Endothelial cell of umbilical vein (primary cell): ENCODE data around the gene SCN4A. TPM values are rescaled to one million over a fixed set of nuclear protein-coding genes. Genes with fewer than 3 reads are reported as not detected.

Experiments used
- BruUV-seq: library from RNA; stranded (reverse); fragments of 400-500 nt; replicated peaks from 2 replicates; lab custom pipeline; 2021; lab: Mats Ljungman, UMichigan
- CTCF ChIA-PET: fragments of 300-600, 350-600 bp; sonication (Branson Sonifier 250); formaldehyde crosslinking; loops from one replicate; lab custom pipeline; 2021; ENCODE audit warnings: antibody characterized with exemption, inconsistent platforms; lab: Charles Lee
- POLR2A ChIA-PET: fragments of 300-600, 350-600 bp; sonication (Branson Sonifier 250); formaldehyde crosslinking; loops from one replicate; lab custom pipeline; 2021; ENCODE audit warnings: antibody characterized with exemption, inconsistent platforms; lab: Charles Lee
- DNase-seq: peaks from one replicate; pipeline ENCODE4 v3.0.0-alpha.2; 2011; ENCODE audit warnings: low read depth, low spot score
- FAIRE-seq: peaks from 2 replicates; lab custom pipeline; 2011; peaks lifted over from hg19 to GRCh38; lab: Jason Lieb, UNC
- H2AFZ ChIP-seq: 2 replicates; pipeline ENCODE4 v1.6.0; 2012; ENCODE audit warnings: low read depth, low read length, control low read depth, inconsistent platforms
- H3K27ac ChIP-seq: 2 replicates; pipeline ENCODE4 v1.5.1; 2011; ENCODE audit warnings: low read depth, mild to moderate bottlenecking, control low read depth, low read length, moderate library complexity; ENCODE audit not compliant: insufficient read depth
- H3K27me3 ChIP-seq, 2 experiments: 2 replicates each; pipeline versions ENCODE4 v1.6.0 to v1.6.1; 2011; ENCODE audit warnings: low read length in 2 of 2, mixed read lengths in 1 of 2; ENCODE audit not compliant: control insufficient read depth in 2 of 2, insufficient read depth in 2 of 2
- H3K36me3 ChIP-seq, 2 experiments: 2 replicates in 1 of 2; 3 replicates in 1 of 2; pipeline ENCODE4 v1.5.1; 2011; ENCODE audit warnings: low read length in 2 of 2, mild to moderate bottlenecking in 1 of 2, moderate library complexity in 1 of 2; ENCODE audit not compliant: control insufficient read depth in 2 of 2, insufficient read depth in 2 of 2; ENCODE audit errors: extremely low read depth in 1 of 2
- H3K4me1 ChIP-seq: 3 replicates; pipeline ENCODE4 v1.5.1; 2011; ENCODE audit warnings: mild to moderate bottlenecking, low read length; ENCODE audit not compliant: control insufficient read depth, insufficient read depth; ENCODE audit errors: extremely low read depth
- H3K4me2 ChIP-seq: 2 replicates; pipeline ENCODE4 v1.6.1; 2011; ENCODE audit warnings: low read length, control low read depth, mixed read lengths; ENCODE audit not compliant: insufficient read depth
- H3K4me3 ChIP-seq, 3 experiments: fragments of 200-600 bp in 1 of 3; sonication (generic), shearing (Covaris generic) in 1 of 3; replicated peaks in 1 of 3; 2 replicates each; pipeline ENCODE4 v1.5.1; 2011 to 2016; ENCODE audit warnings: control low read depth in 3 of 3, low read length in 3 of 3, mild to moderate bottlenecking in 2 of 3, inconsistent platforms in 1 of 3, low read depth in 1 of 3, moderate library complexity in 1 of 3; ENCODE audit not compliant: insufficient read depth in 1 of 3
- H3K79me2 ChIP-seq: 2 replicates; pipeline ENCODE4 v1.6.0; 2012; ENCODE audit warnings: low read length, inconsistent platforms; ENCODE audit not compliant: control insufficient read depth, insufficient read depth
- H3K9ac ChIP-seq: replicated peaks from 2 replicates; pipeline ENCODE3; 2011; ENCODE audit warnings: low read length, control low read depth; ENCODE audit not compliant: insufficient read depth; ENCODE audit errors: extremely low read depth
- H3K9me1 ChIP-seq: replicated peaks from 3 replicates; pipeline ENCODE4 v1.6.0; 2011; ENCODE audit warnings: mild to moderate bottlenecking, low read length; ENCODE audit not compliant: control insufficient read depth, insufficient read depth; ENCODE audit errors: extremely low read depth
- H3K9me3 ChIP-seq: replicated peaks from 2 replicates; pipeline ENCODE4 v1.5.1; 2012; ENCODE audit warnings: low read length, inconsistent platforms; ENCODE audit not compliant: control insufficient read depth, insufficient read depth
- H4K20me1 ChIP-seq: replicated peaks from 2 replicates; pipeline ENCODE3; 2011; ENCODE audit warnings: mild to moderate bottlenecking, low read length; ENCODE audit not compliant: control insufficient read depth, insufficient read depth; ENCODE audit errors: extremely low read depth
- EZH2 ChIP-seq: IDR thresholded peaks from 2 replicates; pipeline ENCODE4 v1.6.1; 2012; ENCODE audit warnings: borderline replicate concordance, low read depth, mild to moderate bottlenecking, moderate library complexity, low read length, inconsistent platforms; ENCODE audit not compliant: severe bottlenecking
- FOS ChIP-seq: IDR thresholded peaks from 2 replicates; pipeline ENCODE4 v1.6.1; 2011; ENCODE audit warnings: mild to moderate bottlenecking, low read length, moderate library complexity, borderline replicate concordance; ENCODE audit not compliant: insufficient read depth
- GATA2 ChIP-seq: IDR thresholded peaks from 2 replicates; pipeline ENCODE4 v1.7.0; 2011; ENCODE audit warnings: low read depth, mild to moderate bottlenecking, moderate library complexity, mixed read lengths, low read length; ENCODE audit not compliant: insufficient read length, insufficient read depth
- MYC ChIP-seq: IDR thresholded peaks from one replicate; pipeline ENCODE4 v1.6.1; 2011; ENCODE audit warnings: mild to moderate bottlenecking, low read depth, low read length
- POLR2A ChIP-seq: IDR thresholded peaks from 2 replicates; pipeline ENCODE4 v1.6.1; 2012; ENCODE audit warnings: low read depth, mild to moderate bottlenecking, control low read depth, low read length
- POLR2AphosphoS5 ChIP-seq: IDR thresholded peaks from 2 replicates; pipeline ENCODE4 v1.6.1; 2012; ENCODE audit warnings: low read depth, mild to moderate bottlenecking, control low read depth, low read length, moderate library complexity; ENCODE audit not compliant: insufficient read depth
- dilution Hi-C: fragments of 300-500 bp; cut with MboI; formaldehyde crosslinking; loops from one replicate; pipeline ENCODE4 v1.15.0; 2019; ENCODE audit warnings: low sequenced_read_pairs; ENCODE audit not compliant: extremely low pct_ligation_motif_present
- intact Hi-C: fragments of 100-400 bp; cut with micrococcal nuclease; formaldehyde crosslinking; loops from one replicate; pipeline ENCODE4 v1.10.0; 2022
- polyA plus RNA-seq, 4 experiments: library from polyadenylated mRNA; depleted of rRNA in 3 of 4; stranded (reverse) in 3 of 4; unstranded in 1 of 4; fragments of >200 nt; gene quantifications; 2 replicates each; pipeline versions ENCODE4 v1.2.1 to v1.2.3, GENCODE V29; 2011 to 2012; ENCODE audit warnings: missing spikeins in 1 of 4
- total RNA-seq: library from RNA; stranded (reverse); gene quantifications from 2 replicates; pipeline ENCODE4 v1.2.3, GENCODE V29; 2021
- TF ChIP-seq, protein P1 (sequence below): IDR thresholded peaks from 2 replicates; pipeline ENCODE4 v1.6.1; 2011; ENCODE audit not compliant: insufficient read depth, insufficient read length
- TF ChIP-seq, protein P2 (sequence below), 2 donors: IDR thresholded peaks; 1 replicate in 1 of 2; 2 replicates in 1 of 2; pipeline ENCODE4 v1.5.1; 2011; ENCODE audit warnings: low read length in 2 of 2, mild to moderate bottlenecking in 2 of 2, moderate library complexity in 2 of 2, control low read depth in 1 of 2, inconsistent platforms in 1 of 2, low read depth in 1 of 2; ENCODE audit not compliant: insufficient read depth in 1 of 2; ENCODE audit errors: extremely low read depth in 1 of 2

SCN4A gene
- total and polyA plus RNA-seq, 2 donors (not counting 3 experiments of a cell fraction or from before 2014, with no cell fraction given): 0.01 to 0.40 TPM

DNA sequence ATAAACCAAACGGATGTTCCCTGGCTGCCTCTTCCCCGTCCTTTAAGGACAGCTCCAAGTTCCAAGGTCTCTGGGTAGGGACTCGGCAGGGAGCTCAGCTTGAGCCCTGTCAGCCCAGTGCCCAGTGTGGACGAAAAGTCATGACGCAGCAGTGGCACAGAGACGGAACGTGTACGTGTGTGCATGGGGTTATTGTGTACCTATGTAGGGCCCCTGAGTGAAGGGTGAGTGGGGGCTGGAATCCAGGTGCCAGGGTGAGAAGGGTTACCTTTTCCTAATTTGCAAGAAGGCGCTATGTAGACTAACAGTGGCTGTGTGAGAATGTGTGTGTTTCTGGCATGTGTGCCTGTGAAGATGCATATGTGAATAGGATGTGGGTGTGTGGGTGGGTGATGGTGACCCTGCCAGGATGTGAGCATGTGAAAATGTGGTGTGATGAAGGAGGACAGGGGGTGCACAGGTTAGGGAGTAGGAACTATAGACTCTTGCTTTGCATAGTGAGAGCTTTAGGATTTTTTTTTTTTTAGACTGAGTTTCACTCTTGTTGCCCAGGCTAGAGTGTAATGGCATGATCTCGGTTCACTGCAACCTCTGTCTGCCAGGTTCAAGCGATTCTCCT lies 6.0 kb downstream of the SCN4A start:
- Histone ChIP-seq H3K9ac (no peak overlapping the region), H3K4me3 (no peak overlapping the region), H3K4me2 (no peak overlapping the region), H3K79me2 (no peaks in the 10 kb centered on the region), H3K27me3 (no peaks in the 10 kb centered on the region), H2AFZ (no peak overlapping the region), H3K9me3 (no peaks in the 10 kb centered on the region), H3K9me1 (no peaks in the 10 kb centered on the region), H3K36me3 (no peaks in the 10 kb centered on the region), H3K27ac (no peak overlapping the region), H3K4me1 (no peaks in the 10 kb centered on the region), H4K20me1 (no peaks in the 10 kb centered on the region)
- POLR2A ChIA-PET: no interaction called here
- TF ChIP-seq, protein P1, sequence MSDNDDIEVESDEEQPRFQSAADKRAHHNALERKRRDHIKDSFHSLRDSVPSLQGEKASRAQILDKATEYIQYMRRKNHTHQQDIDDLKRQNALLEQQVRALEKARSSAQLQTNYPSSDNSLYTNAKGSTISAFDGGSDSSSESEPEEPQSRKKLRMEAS: no peak
- TF ChIP-seq MYC (no peak), FOS (no peak), EZH2 (no peak), GATA2 (no peak), POLR2A (no peak), POLR2AphosphoS5 (no peak)
- TF ChIP-seq, protein P2, sequence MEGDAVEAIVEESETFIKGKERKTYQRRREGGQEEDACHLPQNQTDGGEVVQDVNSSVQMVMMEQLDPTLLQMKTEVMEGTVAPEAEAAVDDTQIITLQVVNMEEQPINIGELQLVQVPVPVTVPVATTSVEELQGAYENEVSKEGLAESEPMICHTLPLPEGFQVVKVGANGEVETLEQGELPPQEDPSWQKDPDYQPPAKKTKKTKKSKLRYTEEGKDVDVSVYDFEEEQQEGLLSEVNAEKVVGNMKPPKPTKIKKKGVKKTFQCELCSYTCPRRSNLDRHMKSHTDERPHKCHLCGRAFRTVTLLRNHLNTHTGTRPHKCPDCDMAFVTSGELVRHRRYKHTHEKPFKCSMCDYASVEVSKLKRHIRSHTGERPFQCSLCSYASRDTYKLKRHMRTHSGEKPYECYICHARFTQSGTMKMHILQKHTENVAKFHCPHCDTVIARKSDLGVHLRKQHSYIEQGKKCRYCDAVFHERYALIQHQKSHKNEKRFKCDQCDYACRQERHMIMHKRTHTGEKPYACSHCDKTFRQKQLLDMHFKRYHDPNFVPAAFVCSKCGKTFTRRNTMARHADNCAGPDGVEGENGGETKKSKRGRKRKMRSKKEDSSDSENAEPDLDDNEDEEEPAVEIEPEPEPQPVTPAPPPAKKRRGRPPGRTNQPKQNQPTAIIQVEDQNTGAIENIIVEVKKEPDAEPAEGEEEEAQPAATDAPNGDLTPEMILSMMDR (IDR thresholded peaks at IDR 0.05; ENCODE audit: extremely low read depth in 1 of 2, insufficient read depth in 1 of 2, low read depth in 1 of 2, low read length in 2 of 2): no peak
- FAIRE-seq (no peak), DNase-seq (no peak)
- CTCF ChIA-PET: interaction anchor here (0.6 to 1.3 kb wide), 3 partner anchors 12 to 21 kb away, joined by 3 to 4 read pairs (median 3); no protein-coding TSS in a partner anchor
- intact Hi-C loops (no loop called here), dilution Hi-C loops (no loop called here)
- BruUV-seq: no TSS peak
